ENCODE data around the gene GNAS-AS1.

The GNAS-AS1 gene

GRCh38 chr20:58843128-58843556 is 7.6 kb downstream of the GNAS-AS1 start:
- H3K4me3 ChIP-seq (ENCODE audit: control insufficient read depth, low read depth, low read length), result no peak overlapping the region
- TF ChIP-seq, protein P1, sequence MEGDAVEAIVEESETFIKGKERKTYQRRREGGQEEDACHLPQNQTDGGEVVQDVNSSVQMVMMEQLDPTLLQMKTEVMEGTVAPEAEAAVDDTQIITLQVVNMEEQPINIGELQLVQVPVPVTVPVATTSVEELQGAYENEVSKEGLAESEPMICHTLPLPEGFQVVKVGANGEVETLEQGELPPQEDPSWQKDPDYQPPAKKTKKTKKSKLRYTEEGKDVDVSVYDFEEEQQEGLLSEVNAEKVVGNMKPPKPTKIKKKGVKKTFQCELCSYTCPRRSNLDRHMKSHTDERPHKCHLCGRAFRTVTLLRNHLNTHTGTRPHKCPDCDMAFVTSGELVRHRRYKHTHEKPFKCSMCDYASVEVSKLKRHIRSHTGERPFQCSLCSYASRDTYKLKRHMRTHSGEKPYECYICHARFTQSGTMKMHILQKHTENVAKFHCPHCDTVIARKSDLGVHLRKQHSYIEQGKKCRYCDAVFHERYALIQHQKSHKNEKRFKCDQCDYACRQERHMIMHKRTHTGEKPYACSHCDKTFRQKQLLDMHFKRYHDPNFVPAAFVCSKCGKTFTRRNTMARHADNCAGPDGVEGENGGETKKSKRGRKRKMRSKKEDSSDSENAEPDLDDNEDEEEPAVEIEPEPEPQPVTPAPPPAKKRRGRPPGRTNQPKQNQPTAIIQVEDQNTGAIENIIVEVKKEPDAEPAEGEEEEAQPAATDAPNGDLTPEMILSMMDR (IDR thresholded peaks at IDR 0.05; ENCODE audit: control insufficient read depth, insufficient read depth, low read depth, low read length, missing control alignments), result no peak
- DNase-seq (ENCODE audit: low read depth), result no peak

- no peak overlapping the region for H3K4me3 ChIP-seq (ENCODE audit: control insufficient read depth, low read depth, low read length)
- TF ChIP-seq, protein P1 (IDR thresholded peaks at IDR 0.05; ENCODE audit: control insufficient read depth, insufficient read depth, low read depth, low read length, missing control alignments), result no peak
- DNase-seq (ENCODE audit: low read depth), result no peak
Observed at GRCh38 chr20:58842276-58842675, 8.4 kb downstream of the GNAS-AS1 start.

DNA sequence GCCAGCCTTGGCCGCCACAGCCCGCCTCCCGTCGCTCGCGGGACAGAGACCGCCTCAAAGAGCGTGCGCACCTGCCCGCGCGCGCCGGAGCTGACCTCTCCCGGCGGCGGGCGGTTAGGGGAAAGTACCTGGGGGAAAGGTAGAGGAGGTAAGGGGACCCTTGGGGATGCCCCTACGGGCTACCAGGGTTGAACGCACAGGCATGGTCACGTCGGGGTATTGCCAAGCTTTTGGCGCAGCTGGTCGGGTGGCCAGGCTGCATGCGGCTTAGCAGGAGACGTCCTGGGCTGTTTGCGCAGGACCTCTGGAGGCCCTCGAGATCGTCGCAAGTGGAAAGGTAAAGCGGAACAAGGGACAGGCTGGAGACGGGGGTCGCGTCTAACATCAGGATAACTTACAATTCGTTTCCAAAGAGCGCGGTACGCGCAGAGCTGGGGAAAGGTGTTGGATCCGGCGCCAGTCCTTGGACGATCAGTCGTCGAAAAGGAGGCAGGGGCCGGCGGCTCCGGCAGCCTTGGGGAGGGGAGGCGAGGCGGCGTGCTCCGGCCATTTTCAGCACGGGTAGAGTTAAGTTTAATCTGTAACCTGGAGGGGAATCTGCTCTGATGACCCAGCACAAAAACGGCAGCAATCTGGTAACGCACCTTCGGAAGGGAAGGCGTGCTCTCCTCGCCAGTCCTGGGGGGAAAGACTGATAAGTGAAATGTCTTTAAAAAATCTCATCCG is 9.0 kb downstream of the GNAS-AS1 start:
- H3K4me3 ChIP-seq (ENCODE audit: control insufficient read depth, low read depth, low read length), result no peak overlapping the region
- TF ChIP-seq, protein P1 (IDR thresholded peaks at IDR 0.05; ENCODE audit: control insufficient read depth, insufficient read depth, low read depth, low read length, missing control alignments), result no peak
- no peak for DNase-seq (ENCODE audit: low read depth)

DNA sequence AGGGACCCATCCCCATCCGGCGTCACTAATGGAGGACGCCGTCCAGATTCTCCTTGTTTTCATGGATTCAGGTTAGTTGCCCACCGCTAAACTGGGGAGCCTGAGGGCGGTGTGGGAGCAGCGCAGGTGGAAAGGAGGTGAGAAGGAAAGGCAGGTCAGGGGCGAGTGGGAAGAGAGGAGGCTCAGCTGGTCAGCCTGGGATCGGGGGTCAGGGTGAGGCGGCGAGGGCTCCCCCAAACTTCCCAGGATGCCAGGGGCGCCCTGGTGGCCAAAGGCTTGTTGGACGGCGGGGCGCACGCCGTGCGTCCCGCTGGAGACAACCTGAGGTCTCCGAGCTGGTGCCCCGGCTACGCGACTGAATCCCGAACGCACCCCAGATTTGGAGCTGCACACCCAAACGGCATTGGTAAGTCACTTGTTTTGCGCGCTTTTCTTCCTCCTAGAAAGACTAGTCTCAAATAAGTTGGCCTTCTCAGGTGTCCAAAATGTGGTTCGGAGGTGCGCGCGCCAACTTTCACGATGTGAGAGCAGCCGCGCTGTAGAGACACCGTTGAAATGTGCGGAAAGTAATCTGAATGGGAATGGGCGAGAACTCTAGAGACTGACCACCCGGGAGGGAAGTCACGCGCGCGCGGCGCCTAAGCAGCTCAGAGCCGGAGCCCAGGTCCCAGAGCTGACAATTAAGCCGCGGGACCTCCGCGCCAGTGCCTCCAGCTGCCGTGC is 9.7 kb downstream of the GNAS-AS1 start:
- TF ChIP-seq, protein P1 (IDR thresholded peaks at IDR 0.05; ENCODE audit: control insufficient read depth, insufficient read depth, low read depth, low read length, missing control alignments), result no peak
- DNase-seq (ENCODE audit: low read depth), result no peak
- no peak overlapping the region for H3K4me3 ChIP-seq (ENCODE audit: control insufficient read depth, low read depth, low read length)

DNA sequence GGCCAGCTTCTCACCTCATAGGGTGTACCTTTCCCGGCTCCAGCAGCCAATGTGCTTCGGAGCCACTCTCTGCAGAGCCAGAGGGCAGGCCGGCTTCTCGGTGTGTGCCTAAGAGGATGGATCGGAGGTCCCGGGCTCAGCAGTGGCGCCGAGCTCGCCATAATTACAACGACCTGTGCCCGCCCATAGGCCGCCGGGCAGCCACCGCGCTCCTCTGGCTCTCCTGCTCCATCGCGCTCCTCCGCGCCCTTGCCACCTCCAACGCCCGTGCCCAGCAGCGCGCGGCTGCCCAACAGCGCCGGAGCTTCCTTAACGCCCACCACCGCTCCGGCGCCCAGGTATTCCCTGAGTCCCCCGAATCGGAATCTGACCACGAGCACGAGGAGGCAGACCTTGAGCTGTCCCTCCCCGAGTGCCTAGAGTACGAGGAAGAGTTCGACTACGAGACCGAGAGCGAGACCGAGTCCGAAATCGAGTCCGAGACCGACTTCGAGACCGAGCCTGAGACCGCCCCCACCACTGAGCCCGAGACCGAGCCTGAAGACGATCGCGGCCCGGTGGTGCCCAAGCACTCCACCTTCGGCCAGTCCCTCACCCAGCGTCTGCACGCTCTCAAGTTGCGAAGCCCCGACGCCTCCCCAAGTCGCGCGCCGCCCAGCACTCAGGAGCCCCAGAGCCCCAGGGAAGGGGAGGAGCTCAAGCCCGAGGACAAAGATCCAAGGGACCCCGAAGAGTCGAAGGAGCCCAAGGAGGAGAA is 10.5 kb downstream of the GNAS-AS1 start:
- no peak for DNase-seq (ENCODE audit: low read depth)
- TF ChIP-seq, protein P1 (IDR thresholded peaks at IDR 0.05; ENCODE audit: control insufficient read depth, insufficient read depth, low read depth, low read length, missing control alignments), result no peak
- H3K4me3 ChIP-seq (ENCODE audit: control insufficient read depth, low read depth, low read length), result no peak overlapping the region

- H3K4me3 ChIP-seq (ENCODE audit: control insufficient read depth, low read depth, low read length), result no peak overlapping the region; the same call in 1 of the 2 replicates
- no peak for DNase-seq (ENCODE audit: low read depth)
- TF ChIP-seq, protein P1 (IDR thresholded peaks at IDR 0.05; ENCODE audit: control insufficient read depth, insufficient read depth, low read depth, low read length, missing control alignments), result peak; percentile 41
Observed at GRCh38 chr20:58839474-58839874, 11.2 kb downstream of the GNAS-AS1 start.
